ENCODE data around the gene MPO.

DNA sequence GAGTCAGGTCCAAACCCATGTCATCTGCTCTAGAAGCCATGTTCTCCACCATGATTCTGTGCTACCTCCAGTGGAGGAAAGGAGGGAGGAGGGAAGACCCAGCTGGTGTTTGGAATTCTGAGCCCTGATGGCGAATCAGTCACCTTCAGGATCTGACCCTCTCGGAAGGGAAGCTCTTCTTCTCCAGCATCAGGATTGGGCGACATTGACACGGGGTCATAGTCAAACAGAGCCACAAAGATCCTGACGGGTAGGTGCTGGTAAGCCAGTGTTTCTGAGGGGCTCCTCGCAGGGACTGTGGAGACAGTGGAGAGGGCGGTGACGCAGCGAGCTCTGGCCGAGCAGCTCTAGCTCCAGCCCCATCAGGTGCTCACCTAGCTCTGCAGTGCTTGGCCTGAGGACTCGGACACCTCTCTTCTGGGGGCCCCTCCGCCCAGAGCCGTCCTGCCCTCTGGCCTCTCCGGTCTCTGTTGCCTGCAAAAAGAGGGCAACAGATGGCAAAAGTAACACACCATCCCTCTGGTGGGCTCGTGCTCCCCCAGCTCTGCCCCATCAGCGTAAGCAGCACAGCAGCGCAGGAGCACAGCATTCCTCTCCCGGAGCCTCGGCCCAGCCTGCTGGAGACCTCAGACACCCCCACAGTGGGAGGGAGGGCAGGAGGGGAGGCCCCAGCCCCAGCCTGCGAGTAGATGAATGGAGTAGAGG, 26.9 kb upstream of the MPO start:
- TF ChIP-seq, protein P1, sequence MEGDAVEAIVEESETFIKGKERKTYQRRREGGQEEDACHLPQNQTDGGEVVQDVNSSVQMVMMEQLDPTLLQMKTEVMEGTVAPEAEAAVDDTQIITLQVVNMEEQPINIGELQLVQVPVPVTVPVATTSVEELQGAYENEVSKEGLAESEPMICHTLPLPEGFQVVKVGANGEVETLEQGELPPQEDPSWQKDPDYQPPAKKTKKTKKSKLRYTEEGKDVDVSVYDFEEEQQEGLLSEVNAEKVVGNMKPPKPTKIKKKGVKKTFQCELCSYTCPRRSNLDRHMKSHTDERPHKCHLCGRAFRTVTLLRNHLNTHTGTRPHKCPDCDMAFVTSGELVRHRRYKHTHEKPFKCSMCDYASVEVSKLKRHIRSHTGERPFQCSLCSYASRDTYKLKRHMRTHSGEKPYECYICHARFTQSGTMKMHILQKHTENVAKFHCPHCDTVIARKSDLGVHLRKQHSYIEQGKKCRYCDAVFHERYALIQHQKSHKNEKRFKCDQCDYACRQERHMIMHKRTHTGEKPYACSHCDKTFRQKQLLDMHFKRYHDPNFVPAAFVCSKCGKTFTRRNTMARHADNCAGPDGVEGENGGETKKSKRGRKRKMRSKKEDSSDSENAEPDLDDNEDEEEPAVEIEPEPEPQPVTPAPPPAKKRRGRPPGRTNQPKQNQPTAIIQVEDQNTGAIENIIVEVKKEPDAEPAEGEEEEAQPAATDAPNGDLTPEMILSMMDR (IDR thresholded peaks at IDR 0.05 in 2 of 3, conservative IDR thresholded peaks at IDR 0.05 in 1 of 3; ENCODE audit: control insufficient read depth in 2 of 3, extremely low read depth in 1 of 3, insufficient read depth in 1 of 3, low read depth in 3 of 3, low read length in 3 of 3), result no peak
- TF ChIP-seq, protein P2, sequence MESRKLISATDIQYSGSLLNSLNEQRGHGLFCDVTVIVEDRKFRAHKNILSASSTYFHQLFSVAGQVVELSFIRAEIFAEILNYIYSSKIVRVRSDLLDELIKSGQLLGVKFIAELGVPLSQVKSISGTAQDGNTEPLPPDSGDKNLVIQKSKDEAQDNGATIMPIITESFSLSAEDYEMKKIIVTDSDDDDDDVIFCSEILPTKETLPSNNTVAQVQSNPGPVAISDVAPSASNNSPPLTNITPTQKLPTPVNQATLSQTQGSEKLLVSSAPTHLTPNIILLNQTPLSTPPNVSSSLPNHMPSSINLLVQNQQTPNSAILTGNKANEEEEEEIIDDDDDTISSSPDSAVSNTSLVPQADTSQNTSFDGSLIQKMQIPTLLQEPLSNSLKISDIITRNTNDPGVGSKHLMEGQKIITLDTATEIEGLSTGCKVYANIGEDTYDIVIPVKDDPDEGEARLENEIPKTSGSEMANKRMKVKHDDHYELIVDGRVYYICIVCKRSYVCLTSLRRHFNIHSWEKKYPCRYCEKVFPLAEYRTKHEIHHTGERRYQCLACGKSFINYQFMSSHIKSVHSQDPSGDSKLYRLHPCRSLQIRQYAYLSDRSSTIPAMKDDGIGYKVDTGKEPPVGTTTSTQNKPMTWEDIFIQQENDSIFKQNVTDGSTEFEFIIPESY (IDR thresholded peaks at IDR 0.05), result no peak
- no peak for TF ChIP-seq MEF2A (IDR thresholded peaks at IDR 0.05; ENCODE audit: insufficient read depth, low read depth, low read length)
- TF ChIP-seq, protein P3, sequence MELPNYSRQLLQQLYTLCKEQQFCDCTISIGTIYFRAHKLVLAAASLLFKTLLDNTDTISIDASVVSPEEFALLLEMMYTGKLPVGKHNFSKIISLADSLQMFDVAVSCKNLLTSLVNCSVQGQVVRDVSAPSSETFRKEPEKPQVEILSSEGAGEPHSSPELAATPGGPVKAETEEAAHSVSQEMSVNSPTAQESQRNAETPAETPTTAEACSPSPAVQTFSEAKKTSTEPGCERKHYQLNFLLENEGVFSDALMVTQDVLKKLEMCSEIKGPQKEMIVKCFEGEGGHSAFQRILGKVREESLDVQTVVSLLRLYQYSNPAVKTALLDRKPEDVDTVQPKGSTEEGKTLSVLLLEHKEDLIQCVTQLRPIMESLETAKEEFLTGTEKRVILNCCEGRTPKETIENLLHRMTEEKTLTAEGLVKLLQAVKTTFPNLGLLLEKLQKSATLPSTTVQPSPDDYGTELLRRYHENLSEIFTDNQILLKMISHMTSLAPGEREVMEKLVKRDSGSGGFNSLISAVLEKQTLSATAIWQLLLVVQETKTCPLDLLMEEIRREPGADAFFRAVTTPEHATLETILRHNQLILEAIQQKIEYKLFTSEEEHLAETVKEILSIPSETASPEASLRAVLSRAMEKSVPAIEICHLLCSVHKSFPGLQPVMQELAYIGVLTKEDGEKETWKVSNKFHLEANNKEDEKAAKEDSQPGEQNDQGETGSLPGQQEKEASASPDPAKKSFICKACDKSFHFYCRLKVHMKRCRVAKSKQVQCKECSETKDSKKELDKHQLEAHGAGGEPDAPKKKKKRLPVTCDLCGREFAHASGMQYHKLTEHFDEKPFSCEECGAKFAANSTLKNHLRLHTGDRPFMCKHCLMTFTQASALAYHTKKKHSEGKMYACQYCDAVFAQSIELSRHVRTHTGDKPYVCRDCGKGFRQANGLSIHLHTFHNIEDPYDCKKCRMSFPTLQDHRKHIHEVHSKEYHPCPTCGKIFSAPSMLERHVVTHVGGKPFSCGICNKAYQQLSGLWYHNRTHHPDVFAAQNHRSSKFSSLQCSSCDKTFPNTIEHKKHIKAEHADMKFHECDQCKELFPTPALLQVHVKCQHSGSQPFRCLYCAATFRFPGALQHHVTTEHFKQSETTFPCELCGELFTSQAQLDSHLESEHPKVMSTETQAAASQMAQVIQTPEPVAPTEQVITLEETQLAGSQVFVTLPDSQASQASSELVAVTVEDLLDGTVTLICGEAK (IDR thresholded peaks at IDR 0.05; ENCODE audit: borderline replicate concordance), result no peak
- TF ChIP-seq CREM (IDR thresholded peaks at IDR 0.05; ENCODE audit: low read depth), result no peak
- TF ChIP-seq TCF7 (IDR thresholded peaks at IDR 0.05; ENCODE audit: borderline replicate concordance), result no peak
- no peak for TF ChIP-seq BHLHE40 (IDR thresholded peaks at IDR 0.05; ENCODE audit: borderline replicate concordance in 1 of 2, low read depth in 2 of 2, low read length in 1 of 2)
- TF ChIP-seq FOS (IDR thresholded peaks at IDR 0.05; ENCODE audit: borderline replicate concordance, extremely low read depth, insufficient read length), result no peak
- TF ChIP-seq POLR2A (IDR thresholded peaks at IDR 0.05; ENCODE audit: low read depth, low read length), result peak; percentile 23; the same call in 1 of the 2 replicates
- TF ChIP-seq CBX5 (IDR thresholded peaks at IDR 0.05; ENCODE audit: low read depth), result no peak
- TF ChIP-seq, protein P4, sequence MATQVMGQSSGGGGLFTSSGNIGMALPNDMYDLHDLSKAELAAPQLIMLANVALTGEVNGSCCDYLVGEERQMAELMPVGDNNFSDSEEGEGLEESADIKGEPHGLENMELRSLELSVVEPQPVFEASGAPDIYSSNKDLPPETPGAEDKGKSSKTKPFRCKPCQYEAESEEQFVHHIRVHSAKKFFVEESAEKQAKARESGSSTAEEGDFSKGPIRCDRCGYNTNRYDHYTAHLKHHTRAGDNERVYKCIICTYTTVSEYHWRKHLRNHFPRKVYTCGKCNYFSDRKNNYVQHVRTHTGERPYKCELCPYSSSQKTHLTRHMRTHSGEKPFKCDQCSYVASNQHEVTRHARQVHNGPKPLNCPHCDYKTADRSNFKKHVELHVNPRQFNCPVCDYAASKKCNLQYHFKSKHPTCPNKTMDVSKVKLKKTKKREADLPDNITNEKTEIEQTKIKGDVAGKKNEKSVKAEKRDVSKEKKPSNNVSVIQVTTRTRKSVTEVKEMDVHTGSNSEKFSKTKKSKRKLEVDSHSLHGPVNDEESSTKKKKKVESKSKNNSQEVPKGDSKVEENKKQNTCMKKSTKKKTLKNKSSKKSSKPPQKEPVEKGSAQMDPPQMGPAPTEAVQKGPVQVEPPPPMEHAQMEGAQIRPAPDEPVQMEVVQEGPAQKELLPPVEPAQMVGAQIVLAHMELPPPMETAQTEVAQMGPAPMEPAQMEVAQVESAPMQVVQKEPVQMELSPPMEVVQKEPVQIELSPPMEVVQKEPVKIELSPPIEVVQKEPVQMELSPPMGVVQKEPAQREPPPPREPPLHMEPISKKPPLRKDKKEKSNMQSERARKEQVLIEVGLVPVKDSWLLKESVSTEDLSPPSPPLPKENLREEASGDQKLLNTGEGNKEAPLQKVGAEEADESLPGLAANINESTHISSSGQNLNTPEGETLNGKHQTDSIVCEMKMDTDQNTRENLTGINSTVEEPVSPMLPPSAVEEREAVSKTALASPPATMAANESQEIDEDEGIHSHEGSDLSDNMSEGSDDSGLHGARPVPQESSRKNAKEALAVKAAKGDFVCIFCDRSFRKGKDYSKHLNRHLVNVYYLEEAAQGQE (IDR thresholded peaks at IDR 0.05; ENCODE audit: low read depth, low read length), result no peak

All from GM12878 (cell line).